H9 (cell line): ENCODE measurements around the gene CCDC137. TPM values are rescaled to one million over a fixed set of nuclear protein-coding genes. Genes with fewer than 3 reads are reported as not detected.

ENCODE experiments used
- DNase-seq: peaks from one replicate; pipeline ENCODE4 v3.0.0-alpha.2; 2017
- H2AFZ ChIP-seq: one replicate; pipeline ENCODE4 v1.6.1; 2013; ENCODE audit warnings: mild to moderate bottlenecking, low read length, control low read depth, moderate library complexity
- H2AK5ac ChIP-seq: 2 replicates; pipeline ENCODE4 v1.6.1; 2013; ENCODE audit warnings: low read length, control low read depth, mixed read lengths; ENCODE audit not compliant: insufficient read length
- H2BK120ac ChIP-seq: one replicate; pipeline ENCODE4 v1.6.1; 2013; ENCODE audit warnings: low read depth, mild to moderate bottlenecking, low read length, control low read depth, inconsistent platforms; ENCODE audit not compliant: poor library complexity, severe bottlenecking
- H2BK12ac ChIP-seq: 2 replicates; pipeline ENCODE4 v1.6.1; 2013; ENCODE audit warnings: low read length, control low read depth, mixed read lengths, low read depth; ENCODE audit not compliant: insufficient read length
- H2BK15ac ChIP-seq: 2 replicates; pipeline ENCODE4 v1.6.1; 2013; ENCODE audit warnings: low read depth, low read length, control low read depth
- H2BK20ac ChIP-seq: one replicate; pipeline ENCODE4 v1.6.1; 2013; ENCODE audit warnings: low read depth, mild to moderate bottlenecking, low read length, control low read depth, inconsistent platforms; ENCODE audit not compliant: poor library complexity, severe bottlenecking
- H2BK5ac ChIP-seq: 2 replicates; pipeline ENCODE4 v1.6.1; 2013; ENCODE audit warnings: low read length, control low read depth, mixed read lengths; ENCODE audit not compliant: insufficient read length
- H3K14ac ChIP-seq: 2 replicates; pipeline ENCODE4 v1.6.1; 2013; ENCODE audit warnings: low read length, control low read depth; ENCODE audit not compliant: insufficient read depth
- H3K18ac ChIP-seq: 2 replicates; pipeline ENCODE4 v1.6.1; 2013; ENCODE audit warnings: low read depth, mild to moderate bottlenecking, mixed read lengths, low read length, control low read depth; ENCODE audit not compliant: insufficient read length
- H3K23ac ChIP-seq: 2 replicates; pipeline ENCODE4 v1.6.1; 2013; ENCODE audit warnings: low read length, control low read depth, mixed read lengths, low read depth; ENCODE audit not compliant: insufficient read length
- H3K23me2 ChIP-seq: 2 replicates; pipeline ENCODE4 v1.6.1; 2013; ENCODE audit warnings: low read depth, mild to moderate bottlenecking, mixed read lengths, low read length, control low read depth; ENCODE audit not compliant: insufficient read length, poor library complexity, severe bottlenecking
- H3K27ac ChIP-seq: 2 replicates; pipeline ENCODE4 v1.5.1; 2013; ENCODE audit warnings: low read length, control low read depth, mixed read lengths, low read depth; ENCODE audit not compliant: insufficient read length
- H3K27me3 ChIP-seq: 2 replicates; pipeline ENCODE4 v1.6.1; 2013; ENCODE audit warnings: low read length, control low read depth, inconsistent platforms; ENCODE audit not compliant: insufficient read depth
- H3K4ac ChIP-seq: 2 replicates; pipeline ENCODE4 v1.6.1; 2013; ENCODE audit warnings: low read depth, mild to moderate bottlenecking, control low read depth, inconsistent platforms, low read length, moderate library complexity
- H3K4me1 ChIP-seq: 2 replicates; pipeline ENCODE4 v1.6.1; 2013; ENCODE audit warnings: low read length, control low read depth, inconsistent platforms; ENCODE audit not compliant: insufficient read depth
- H3K4me2 ChIP-seq: 2 replicates; pipeline ENCODE4 v1.6.1; 2013; ENCODE audit warnings: low read length, control low read depth, mixed read lengths; ENCODE audit not compliant: insufficient read length, insufficient read depth
- H3K56ac ChIP-seq: 2 replicates; pipeline ENCODE4 v1.6.1; 2013; ENCODE audit warnings: low read depth, mild to moderate bottlenecking, mixed read lengths, low read length, control low read depth; ENCODE audit not compliant: insufficient read length
- H3K79me1 ChIP-seq: 2 replicates; pipeline ENCODE4 v1.6.1; 2013; ENCODE audit warnings: low read depth, mild to moderate bottlenecking, moderate library complexity, low read length, control low read depth, inconsistent platforms; ENCODE audit not compliant: insufficient read depth, poor library complexity, severe bottlenecking
- H3K79me2 ChIP-seq: 2 replicates; pipeline ENCODE4 v1.6.1; 2013; ENCODE audit warnings: low read length, control low read depth, inconsistent platforms; ENCODE audit not compliant: insufficient read depth
- H3K9ac ChIP-seq: 2 replicates; pipeline ENCODE4 v1.6.1; 2013; ENCODE audit warnings: low read length, control low read depth, mixed read lengths; ENCODE audit not compliant: insufficient read length; ENCODE audit errors: extremely low read depth
- H3K9me3 ChIP-seq: one replicate; pipeline ENCODE4 v1.6.1; 2013; ENCODE audit warnings: low read depth, low read length, inconsistent platforms; ENCODE audit not compliant: control insufficient read depth
- H3T11ph ChIP-seq: one replicate; pipeline ENCODE4 v1.6.1; 2013; ENCODE audit warnings: mild to moderate bottlenecking, low read length, control low read depth, inconsistent platforms
- H4K20me1 ChIP-seq: one replicate; pipeline ENCODE4 v1.6.1; 2013; ENCODE audit not compliant: control insufficient read depth, insufficient read length, insufficient read depth
- H4K5ac ChIP-seq: 2 replicates; pipeline ENCODE4 v1.6.1; 2013; ENCODE audit warnings: low read depth, mild to moderate bottlenecking, mixed read lengths, low read length, control low read depth; ENCODE audit not compliant: insufficient read length
- H4K8ac ChIP-seq: replicated peaks from 2 replicates; pipeline ENCODE4 v1.6.1; 2013; ENCODE audit warnings: low read length, control low read depth, mixed read lengths, low read depth; ENCODE audit not compliant: insufficient read length
- H4K91ac ChIP-seq: 2 replicates; pipeline ENCODE4 v1.6.1; 2013; ENCODE audit warnings: low read depth, mild to moderate bottlenecking, moderate library complexity, mixed read lengths, low read length, control low read depth; ENCODE audit not compliant: insufficient read length
- H3K27ac Mint-ChIP-seq, 3 experiments: 2 replicates in 2 of 3; 3 replicates in 1 of 3; pipeline ENCODE4 v1.8.0; 2020 to 2021; ENCODE audit warnings: mixed read lengths in 3 of 3, mild to moderate bottlenecking in 1 of 3, moderate library complexity in 1 of 3
- H3K27me3 Mint-ChIP-seq: 2 replicates; pipeline ENCODE4 v1.8.0; 2021; ENCODE audit warnings: low read depth, mild to moderate bottlenecking, moderate library complexity, mixed read lengths
- H3K36me3 Mint-ChIP-seq, 3 experiments: 2 replicates in 2 of 3; 3 replicates in 1 of 3; pipeline ENCODE4 v1.8.0; 2020 to 2021; ENCODE audit warnings: low read depth in 3 of 3, mixed read lengths in 3 of 3; ENCODE audit not compliant: insufficient read depth in 1 of 3
- H3K4me1 Mint-ChIP-seq, 2 experiments: 2 replicates each; pipeline ENCODE4 v1.8.0; 2020; ENCODE audit warnings: mixed read lengths in 2 of 2
- H3K4me3 Mint-ChIP-seq, 2 experiments: 2 replicates in 1 of 2; 3 replicates in 1 of 2; pipeline ENCODE4 v1.8.0; 2020 to 2021; ENCODE audit warnings: mild to moderate bottlenecking in 2 of 2, mixed read lengths in 2 of 2, moderate library complexity in 1 of 2
- H3K9me3 Mint-ChIP-seq, 2 experiments: 2 replicates in 1 of 2; 3 replicates in 1 of 2; pipeline ENCODE4 v1.8.0; 2020; ENCODE audit warnings: mild to moderate bottlenecking in 2 of 2, mixed read lengths in 2 of 2, moderate library complexity in 1 of 2
- CTCF ChIP-seq: fragments of 200-600 bp; sonication (generic); conservative IDR thresholded peaks from 3 replicates; pipeline ENCODE4 v1.8.0; 2021; ENCODE audit warnings: antibody characterized with exemption, mild to moderate bottlenecking
- WGBS: extraction: QIAGEN DNeasy Blood & Tissue Kit; methylation state at CpG from one replicate; pipeline ENCODE4 v1.1.7; 2013; ENCODE audit warnings: missing lambda C conversion rate, low lambda C conversion rate, mixed read lengths; ENCODE audit not compliant: insufficient read length; ENCODE audit errors: extremely low coverage; 5-methylcytosine and 5-hydroxymethylcytosine counted together
- total RNA-seq: library from RNA; stranded (reverse); gene quantifications from 2 replicates; pipeline ENCODE4 v1.2.1, GENCODE V29; 2021

The CCDC137 gene
- total RNA-seq, 1 experiment from 2014 or later, result 60.8 TPM

GRCh38 chr17:81715107-81715871, 48.8 kb downstream of the CCDC137 start:
- peaks cover 16 to 18% of the 10 kb centered on the region in 2 experiments for H3K4me1 Mint-ChIP-seq
- H2BK15ac ChIP-seq, result no peak overlapping the region
- no peak overlapping the region; a peak in 1 of 7 replicates for H3K27ac Mint-ChIP-seq
- no peak overlapping the region for H2AFZ ChIP-seq
- no peak overlapping the region for H4K5ac ChIP-seq
- H4K8ac ChIP-seq, result no peak overlapping the region
- no peak overlapping the region for H4K91ac ChIP-seq
- H3K9me3 ChIP-seq, result no peaks in the 10 kb centered on the region
- no peak overlapping the region for H3K4me2 ChIP-seq
- DNase-seq, result no peak
- no peak overlapping the region for H3K14ac ChIP-seq
- H2BK20ac ChIP-seq, result no peak overlapping the region
- no peak overlapping the region for H3K4me3 Mint-ChIP-seq
- no peak overlapping the region for H3K18ac ChIP-seq
- no CpG with 5 or more reads among the region's 32 CpGs for WGBS
- H3K56ac ChIP-seq, result no peak overlapping the region
- H3K4ac ChIP-seq, result no peak overlapping the region
- no peak for TF ChIP-seq CTCF
- H3K27me3 Mint-ChIP-seq, result no peaks in the 10 kb centered on the region; the same call in 1 of the 2 replicates
- H3K27ac ChIP-seq, result no peak overlapping the region
- no peak overlapping the region for H2AK5ac ChIP-seq
- H3K23ac ChIP-seq, result no peak overlapping the region
- no peaks in the 10 kb centered on the region for H3K79me1 ChIP-seq
- no peaks in the 10 kb centered on the region; the same call in 1 of the 2 replicates for H3K79me2 ChIP-seq
- no peak overlapping the region for H2BK12ac ChIP-seq
- peaks cover 6 to 19% (median 14%) of the 10 kb centered on the region in 3 experiments for H3K36me3 Mint-ChIP-seq
- no peaks in the 10 kb centered on the region; the same call in 1 of the 2 replicates for H3K4me1 ChIP-seq
- H3K9me3 Mint-ChIP-seq, result no peaks in the 10 kb centered on the region; a peak in 1 of 5 replicates
- H3T11ph ChIP-seq, result no peak overlapping the region
- no peak overlapping the region for H2BK120ac ChIP-seq
- H2BK5ac ChIP-seq, result no peak overlapping the region
- no peaks in the 10 kb centered on the region for H4K20me1 ChIP-seq
- H3K27me3 ChIP-seq, result no peaks in the 10 kb centered on the region
- no peak overlapping the region for H3K9ac ChIP-seq
- H3K23me2 ChIP-seq, result peaks cover 19% of the 10 kb centered on the region
